KMS-11 (cell line): Measurements from ENCODE around the gene MSMO1.

Source experiments
- H2AFZ ChIP-seq: fragments of 200-600 bp; sonication (generic); 2 replicates; pipeline ENCODE4 v1.6.1; 2016; ENCODE audit warnings: antibody characterized with exemption, mixed run types, low read depth
- H3K27ac ChIP-seq: fragments of 200-600 bp; sonication (generic); 2 replicates; pipeline ENCODE4 v1.6.1; 2016; ENCODE audit warnings: mild to moderate bottlenecking, mixed run types
- H3K27me3 ChIP-seq: fragments of 200-600 bp; sonication (generic); 2 replicates; pipeline ENCODE4 v1.6.1; 2017; ENCODE audit warnings: mild to moderate bottlenecking, low read depth, mixed run types, moderate library complexity; ENCODE audit not compliant: insufficient read depth
- H3K36me3 ChIP-seq: fragments of 200-600 bp; sonication (generic); 2 replicates; pipeline ENCODE4 v1.6.1; 2017; ENCODE audit warnings: mild to moderate bottlenecking, mixed run types; ENCODE audit not compliant: insufficient read depth
- H3K4me1 ChIP-seq: fragments of 200-600 bp; sonication (generic); 2 replicates; pipeline ENCODE4 v1.6.1; 2016; ENCODE audit warnings: mild to moderate bottlenecking, low read depth, mixed run types; ENCODE audit not compliant: poor library complexity, severe bottlenecking
- H3K4me2 ChIP-seq: fragments of 200-600 bp; sonication (generic); 2 replicates; pipeline ENCODE4 v1.7.0; 2016; ENCODE audit warnings: mild to moderate bottlenecking, mixed run types
- H3K4me3 ChIP-seq: fragments of 200-600 bp; sonication (generic); IDR thresholded peaks from 2 replicates; pipeline ENCODE4 v1.6.1; 2017; ENCODE audit warnings: low read depth, low read length, mixed read lengths; ENCODE audit not compliant: insufficient read depth
- H3K79me2 ChIP-seq: fragments of 200-600 bp; sonication (generic); 2 replicates; pipeline ENCODE4 v1.6.1; 2016; ENCODE audit warnings: low read depth, mixed run types; ENCODE audit not compliant: insufficient read depth
- H3K9ac ChIP-seq: fragments of 200-600 bp; sonication (generic); 2 replicates; pipeline ENCODE4 v1.6.1; 2016; ENCODE audit warnings: mild to moderate bottlenecking, mixed run types
- H4K20me1 ChIP-seq: fragments of 200-600 bp; sonication (generic); 2 replicates; pipeline ENCODE4 v1.6.1; 2016; ENCODE audit warnings: mild to moderate bottlenecking, mixed run types; ENCODE audit not compliant: insufficient read depth
- TF ChIP-seq, protein P1 (sequence below): fragments of 200-600 bp; sonication (generic); conservative IDR thresholded peaks from 2 replicates; pipeline ENCODE4 v1.6.1; 2017; ENCODE audit warnings: low read depth, mild to moderate bottlenecking, antibody characterized with exemption, low read length, moderate library complexity, mixed read lengths

Gene MSMO1

GRCh38 chr4:165359506-165359905 is 32.0 kb downstream of the MSMO1 start:
- TF ChIP-seq, protein P1, sequence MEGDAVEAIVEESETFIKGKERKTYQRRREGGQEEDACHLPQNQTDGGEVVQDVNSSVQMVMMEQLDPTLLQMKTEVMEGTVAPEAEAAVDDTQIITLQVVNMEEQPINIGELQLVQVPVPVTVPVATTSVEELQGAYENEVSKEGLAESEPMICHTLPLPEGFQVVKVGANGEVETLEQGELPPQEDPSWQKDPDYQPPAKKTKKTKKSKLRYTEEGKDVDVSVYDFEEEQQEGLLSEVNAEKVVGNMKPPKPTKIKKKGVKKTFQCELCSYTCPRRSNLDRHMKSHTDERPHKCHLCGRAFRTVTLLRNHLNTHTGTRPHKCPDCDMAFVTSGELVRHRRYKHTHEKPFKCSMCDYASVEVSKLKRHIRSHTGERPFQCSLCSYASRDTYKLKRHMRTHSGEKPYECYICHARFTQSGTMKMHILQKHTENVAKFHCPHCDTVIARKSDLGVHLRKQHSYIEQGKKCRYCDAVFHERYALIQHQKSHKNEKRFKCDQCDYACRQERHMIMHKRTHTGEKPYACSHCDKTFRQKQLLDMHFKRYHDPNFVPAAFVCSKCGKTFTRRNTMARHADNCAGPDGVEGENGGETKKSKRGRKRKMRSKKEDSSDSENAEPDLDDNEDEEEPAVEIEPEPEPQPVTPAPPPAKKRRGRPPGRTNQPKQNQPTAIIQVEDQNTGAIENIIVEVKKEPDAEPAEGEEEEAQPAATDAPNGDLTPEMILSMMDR: no peak

DNA sequence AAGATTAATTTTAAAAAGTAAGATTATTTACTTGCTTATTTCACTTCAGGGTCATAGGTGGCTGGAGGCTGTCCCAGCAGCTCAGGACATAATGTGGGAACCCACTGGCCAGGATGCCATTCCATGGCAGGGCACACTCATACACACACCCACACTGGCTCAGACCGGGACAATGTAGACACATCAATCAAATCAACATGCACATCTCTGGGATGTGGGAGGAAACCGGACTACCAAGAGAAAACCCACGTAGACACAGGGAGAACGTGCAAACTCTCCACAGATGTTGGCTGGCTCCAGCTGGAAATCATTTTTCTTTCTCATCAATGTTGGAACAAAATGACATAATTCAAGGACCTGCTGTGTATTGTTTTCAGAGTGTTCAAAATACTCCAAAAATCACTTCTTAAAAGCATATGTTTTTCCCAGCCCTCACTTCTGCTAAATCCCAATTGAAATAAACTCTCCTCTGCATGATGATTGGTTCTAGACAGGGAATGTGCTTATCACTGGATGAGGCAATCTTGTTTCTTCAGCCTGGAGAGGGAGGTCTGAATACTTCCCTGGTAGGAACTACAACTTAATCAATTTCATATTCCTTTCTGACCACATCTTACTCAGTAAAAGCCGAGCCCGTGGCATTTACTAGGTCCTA is 32.7 kb downstream of the MSMO1 start:
- no peaks in the 10 kb centered on the region for H3K79me2 ChIP-seq
- H3K4me3 ChIP-seq: no peak overlapping the region
- no peak overlapping the region for H3K9ac ChIP-seq
- TF ChIP-seq, protein P1: no peak
- H3K36me3 ChIP-seq: no peaks in the 10 kb centered on the region
- H3K27me3 ChIP-seq: no peaks in the 10 kb centered on the region
- no peak overlapping the region for H3K27ac ChIP-seq
- H3K4me1 ChIP-seq: peaks cover 6% of the 10 kb centered on the region
- H3K4me2 ChIP-seq: no peak overlapping the region
- H2AFZ ChIP-seq: no peak overlapping the region
- H4K20me1 ChIP-seq: no peaks in the 10 kb centered on the region

More at GRCh38 chr4:165359506-165359905, 32.0 kb downstream of the MSMO1 start:
- Histone ChIP-seq H3K27ac (no peak overlapping the region), H3K4me3 (no peak overlapping the region), H3K4me1 (peaks cover 3% of the 10 kb centered on the region), H3K36me3 (no peaks in the 10 kb centered on the region), H4K20me1 (no peaks in the 10 kb centered on the region), H3K79me2 (no peaks in the 10 kb centered on the region), H2AFZ (no peak overlapping the region), H3K4me2 (no peak overlapping the region), H3K9ac (no peak overlapping the region), H3K27me3 (no peaks in the 10 kb centered on the region)

- H3K4me2 ChIP-seq: no peak overlapping the region
- no peak overlapping the region for H2AFZ ChIP-seq
- no peak overlapping the region for H3K9ac ChIP-seq
- TF ChIP-seq, protein P1: no peak
- peaks cover 6% of the 10 kb centered on the region for H3K4me1 ChIP-seq
- H3K36me3 ChIP-seq: no peaks in the 10 kb centered on the region
- H3K27ac ChIP-seq: no peak overlapping the region
- no peaks in the 10 kb centered on the region for H4K20me1 ChIP-seq
- no peak overlapping the region for H3K4me3 ChIP-seq
- H3K79me2 ChIP-seq: no peaks in the 10 kb centered on the region
- no peaks in the 10 kb centered on the region for H3K27me3 ChIP-seq
Observed at GRCh38 chr4:165360985-165361670, 33.7 kb downstream of the MSMO1 start.

DNA sequence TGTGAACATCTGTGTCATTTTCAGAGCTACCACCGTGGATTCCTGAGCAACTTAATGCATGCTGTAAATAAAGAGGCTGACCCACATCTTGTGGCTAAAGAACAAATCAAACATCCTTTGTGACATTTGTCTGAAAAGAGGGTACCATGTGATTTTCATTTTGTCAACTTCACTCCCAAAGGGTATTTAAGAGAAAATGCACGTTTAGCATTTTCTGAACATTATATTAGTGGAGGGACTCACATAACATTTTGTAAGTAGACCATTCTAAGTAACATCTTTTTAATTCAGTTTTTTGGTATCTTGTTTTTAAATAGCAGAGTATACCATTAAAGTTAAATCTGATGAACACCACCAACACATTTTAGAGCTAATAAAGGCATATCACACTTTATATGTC is 34.3 kb downstream of the MSMO1 start:
- TF ChIP-seq, protein P1: no peak
- Histone ChIP-seq H4K20me1 (no peaks in the 10 kb centered on the region), H3K27me3 (no peaks in the 10 kb centered on the region), H3K27ac (no peak overlapping the region), H3K79me2 (no peaks in the 10 kb centered on the region), H3K4me3 (no peak overlapping the region), H2AFZ (no peak overlapping the region), H3K9ac (no peak overlapping the region), H3K36me3 (no peaks in the 10 kb centered on the region), H3K4me1 (peaks cover 6% of the 10 kb centered on the region), H3K4me2 (no peak overlapping the region)
